Thoracic aorta (tissue), 2 donors: ENCODE data around the gene HPGD. TPM values are rescaled to one million over a fixed set of nuclear protein-coding genes. Genes with fewer than 3 reads are reported as not detected.
A peak's percentile ranks its signal among the peaks of the same experiment; 100 is the strongest.

ENCODE experiments used
- ATAC-seq: fragments of 150-250 bp; one replicate; pipeline ENCODE4 v1.8.0; 2017; ENCODE audit warnings: low read depth; ENCODE audit not compliant: insufficient number of reproducible peaks, low FRiP score
- DNase-seq: peaks from one replicate; pipeline ENCODE4 v3.0.0-alpha.2; 2020; ENCODE audit warnings: low spot score
- H3K27ac ChIP-seq, 2 donors: fragments of 200-600 bp; sonication (generic); 1 replicate in 1 of 2; 2 replicates in 1 of 2; pipeline ENCODE4 v1.5.1; 2016; ENCODE audit warnings: mild to moderate bottlenecking in 2 of 2, moderate library complexity in 2 of 2
- H3K27me3 ChIP-seq: fragments of 200-600 bp; sonication (generic); replicated peaks from 2 replicates; pipeline ENCODE4 v1.6.0; 2016; ENCODE audit warnings: mild to moderate bottlenecking; ENCODE audit not compliant: insufficient read depth
- H3K36me3 ChIP-seq: fragments of 200-600 bp; sonication (generic); one replicate; pipeline ENCODE4 v1.5.1; 2016
- H3K4me1 ChIP-seq, 2 donors: fragments of 200-600 bp; sonication (generic); 1 replicate in 1 of 2; 2 replicates in 1 of 2; pipeline versions ENCODE4 v1.5.1 to v1.6.0; 2016; ENCODE audit warnings: low read depth in 2 of 2, mild to moderate bottlenecking in 1 of 2; ENCODE audit not compliant: control insufficient read depth in 1 of 2
- H3K4me3 ChIP-seq: fragments of 200-600 bp; sonication (generic); 2 replicates; pipeline ENCODE4 v1.5.1; 2016; ENCODE audit warnings: mild to moderate bottlenecking
- H3K9me3 ChIP-seq: fragments of 200-600 bp; sonication (generic); 2 replicates; pipeline ENCODE4 v1.5.1; 2016
- CTCF ChIP-seq: fragments of 200-600 bp; sonication (generic); IDR thresholded peaks from one replicate; pipeline ENCODE4 v1.5.1; 2019; ENCODE audit warnings: antibody characterized with exemption
- total RNA-seq, 2 donors: library from RNA; depleted of rRNA; stranded (reverse); fragments of >200 nt; gene quantifications; one replicate each; pipeline versions ENCODE4 v1.1.0 to v1.2.3, GENCODE V29; 2016

HPGD gene
- total RNA-seq, 2 donors from 2014 or later = 3.4 to 6.5 TPM

GRCh38 chr4:174521800-174522182 is 497 bp downstream of the HPGD start:
- no peak for DNase-seq
- Histone ChIP-seq H3K9me3 (no peaks in the 10 kb centered on the region), H3K27ac (no peak overlapping the region), H3K36me3 (no peaks in the 10 kb centered on the region), H3K27me3 (no peaks in the 10 kb centered on the region), H3K4me1 (peaks cover 2 to 22% of the 10 kb centered on the region in 2 donors), H3K4me3 (peak overlapping the region; percentile 78)
- no peak for ATAC-seq
- TF ChIP-seq CTCF = no peak

- no peaks in the 10 kb centered on the region for H3K27me3 ChIP-seq
- ATAC-seq = no peak
- peaks cover 2 to 22% of the 10 kb centered on the region in 2 donors for H3K4me1 ChIP-seq
- no peak overlapping the region for H3K27ac ChIP-seq
- no peaks in the 10 kb centered on the region for H3K9me3 ChIP-seq
- TF ChIP-seq CTCF = no peak
- DNase-seq = no peak
- H3K36me3 ChIP-seq = no peaks in the 10 kb centered on the region
- no peak overlapping the region for H3K4me3 ChIP-seq
Observed at GRCh38 chr4:174520660-174521059, 1.6 kb downstream of the HPGD start.

GRCh38 chr4:174517502-174518445 is 4.5 kb downstream of the HPGD start:
- ATAC-seq = no peak
- Histone ChIP-seq H3K4me3 (no peak overlapping the region), H3K27me3 (no peaks in the 10 kb centered on the region), H3K4me1 (peaks cover 0 to 14% of the 10 kb centered on the region in 2 donors), H3K27ac (no peak overlapping the region), H3K36me3 (no peaks in the 10 kb centered on the region), H3K9me3 (no peaks in the 10 kb centered on the region)
- DNase-seq = no peak
- no peak for TF ChIP-seq CTCF

GRCh38 chr4:174516794-174517193 is 5.5 kb downstream of the HPGD start:
- ATAC-seq (no peak), DNase-seq (no peak)
- no peaks in the 10 kb centered on the region for H3K36me3 ChIP-seq
- no peak for TF ChIP-seq CTCF
- H3K4me1 ChIP-seq = peaks cover 0 to 10% of the 10 kb centered on the region in 2 donors
- H3K27me3 ChIP-seq = no peaks in the 10 kb centered on the region
- H3K9me3 ChIP-seq = no peaks in the 10 kb centered on the region
- H3K4me3 ChIP-seq = no peak overlapping the region
- no peak overlapping the region for H3K27ac ChIP-seq

DNA sequence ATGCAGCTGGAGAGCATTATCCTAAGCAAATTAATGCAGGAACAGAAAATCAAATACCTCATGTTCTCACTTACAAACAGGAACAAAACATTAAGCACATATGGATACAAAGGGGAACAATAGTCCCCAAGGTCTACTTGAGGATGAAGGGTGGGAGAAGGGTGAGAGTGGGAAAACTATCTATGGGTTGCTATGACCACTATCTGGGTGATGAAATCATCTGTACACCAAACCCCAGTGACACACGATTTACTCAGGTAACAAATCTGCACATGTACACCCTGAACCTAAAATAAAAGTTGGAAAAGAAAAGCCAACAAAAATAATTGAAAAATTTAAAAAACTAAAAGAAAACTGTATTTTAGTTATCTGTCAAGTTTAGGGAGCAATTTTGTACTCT is 5.9 kb downstream of the HPGD start:
- H3K4me1 ChIP-seq = peaks cover 0 to 7% of the 10 kb centered on the region in 2 donors
- no peak for ATAC-seq
- H3K27ac ChIP-seq = no peak overlapping the region
- H3K4me3 ChIP-seq = no peak overlapping the region
- no peaks in the 10 kb centered on the region for H3K36me3 ChIP-seq
- no peaks in the 10 kb centered on the region for H3K27me3 ChIP-seq
- H3K9me3 ChIP-seq = no peaks in the 10 kb centered on the region
- TF ChIP-seq CTCF = no peak
- DNase-seq = no peak
